GM21737 (cell line): Measurements from ENCODE around the gene PLA2G4E.
A peak's percentile ranks its signal among the peaks of the same experiment; 100 is the strongest.

Source experiments
- ATAC-seq: cut with Tn5 transposase; IDR thresholded peaks from one replicate; pipeline ENCODE4 v1.9.1; 2021; ENCODE audit warnings: mild to moderate bottlenecking, moderate library complexity; ENCODE audit not compliant: unreplicated experiment

PLA2G4E gene

DNA sequence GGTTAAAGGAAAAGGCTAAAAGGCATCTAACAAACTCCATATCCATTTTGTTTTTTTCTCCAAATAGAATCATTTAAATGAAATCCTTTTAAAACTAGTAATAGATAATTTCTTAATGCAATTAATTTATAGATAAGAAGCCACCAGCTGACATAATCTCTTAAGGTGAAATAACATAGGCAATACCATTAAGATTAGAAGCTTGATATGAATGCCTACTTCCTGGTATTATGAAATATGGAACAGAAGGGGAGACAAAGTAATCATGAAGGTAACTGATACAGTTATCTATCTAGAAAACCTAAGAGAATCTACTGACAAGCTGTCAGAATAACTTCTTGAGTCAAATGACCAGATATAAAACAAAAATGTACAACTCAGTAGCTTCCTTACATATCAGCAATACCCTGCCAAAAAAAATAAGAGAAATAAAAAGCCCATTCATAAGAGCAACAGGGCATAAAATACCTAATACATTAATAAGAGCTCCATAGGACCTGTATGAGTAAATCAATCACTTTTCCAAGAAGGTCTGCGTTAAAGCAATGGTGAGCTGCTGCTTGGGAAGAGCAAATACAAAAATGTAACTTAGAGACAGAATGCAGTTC lies 59.1 kb downstream of the PLA2G4E start:
- ATAC-seq, result no peak

DNA sequence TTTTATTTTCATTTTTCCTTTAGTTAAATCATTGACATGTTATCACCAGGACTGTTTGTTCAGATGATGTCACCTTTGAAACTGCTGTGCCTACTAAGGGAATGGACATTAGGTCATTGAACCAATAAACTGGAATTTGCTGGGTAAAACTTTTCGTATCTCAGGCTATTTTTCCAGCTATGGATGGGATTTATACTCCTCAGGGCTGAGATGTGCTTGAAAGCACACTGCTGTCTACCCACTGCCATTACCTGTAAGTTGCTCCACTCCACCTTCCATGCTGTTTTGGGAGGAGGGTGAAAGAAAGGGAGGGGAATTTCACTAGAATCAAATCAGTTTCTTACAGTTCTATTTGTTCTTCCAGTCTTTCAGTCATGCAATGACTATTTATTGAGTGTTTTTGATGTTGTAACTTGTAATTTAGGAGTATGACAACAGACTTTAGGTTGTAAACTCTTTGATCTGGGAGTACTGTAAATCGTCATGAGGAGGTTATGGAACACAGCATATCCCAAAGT lies 59.8 kb downstream of the PLA2G4E start:
- no peak for ATAC-seq

DNA sequence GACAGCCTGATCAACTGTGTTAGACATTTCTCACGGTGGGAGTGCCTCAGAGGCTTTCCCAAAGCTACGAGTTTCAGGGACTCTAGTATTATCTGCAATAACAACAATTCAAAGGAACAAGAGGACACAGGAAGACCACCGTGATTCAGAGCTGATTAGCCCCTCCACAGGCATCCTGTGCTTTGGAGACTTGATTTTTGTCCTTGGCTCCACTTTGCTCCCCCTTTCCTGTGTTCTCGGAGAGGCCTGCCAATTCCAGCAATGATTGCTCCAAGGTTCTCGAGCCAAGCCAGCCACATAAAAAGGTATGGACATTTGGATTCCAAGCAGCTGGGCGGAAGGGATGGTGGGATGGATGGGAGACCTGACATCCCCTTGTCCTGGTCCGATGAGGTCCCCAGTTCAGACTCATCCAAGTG lies 62.8 kb downstream of the PLA2G4E start:
- no peak for ATAC-seq

DNA sequence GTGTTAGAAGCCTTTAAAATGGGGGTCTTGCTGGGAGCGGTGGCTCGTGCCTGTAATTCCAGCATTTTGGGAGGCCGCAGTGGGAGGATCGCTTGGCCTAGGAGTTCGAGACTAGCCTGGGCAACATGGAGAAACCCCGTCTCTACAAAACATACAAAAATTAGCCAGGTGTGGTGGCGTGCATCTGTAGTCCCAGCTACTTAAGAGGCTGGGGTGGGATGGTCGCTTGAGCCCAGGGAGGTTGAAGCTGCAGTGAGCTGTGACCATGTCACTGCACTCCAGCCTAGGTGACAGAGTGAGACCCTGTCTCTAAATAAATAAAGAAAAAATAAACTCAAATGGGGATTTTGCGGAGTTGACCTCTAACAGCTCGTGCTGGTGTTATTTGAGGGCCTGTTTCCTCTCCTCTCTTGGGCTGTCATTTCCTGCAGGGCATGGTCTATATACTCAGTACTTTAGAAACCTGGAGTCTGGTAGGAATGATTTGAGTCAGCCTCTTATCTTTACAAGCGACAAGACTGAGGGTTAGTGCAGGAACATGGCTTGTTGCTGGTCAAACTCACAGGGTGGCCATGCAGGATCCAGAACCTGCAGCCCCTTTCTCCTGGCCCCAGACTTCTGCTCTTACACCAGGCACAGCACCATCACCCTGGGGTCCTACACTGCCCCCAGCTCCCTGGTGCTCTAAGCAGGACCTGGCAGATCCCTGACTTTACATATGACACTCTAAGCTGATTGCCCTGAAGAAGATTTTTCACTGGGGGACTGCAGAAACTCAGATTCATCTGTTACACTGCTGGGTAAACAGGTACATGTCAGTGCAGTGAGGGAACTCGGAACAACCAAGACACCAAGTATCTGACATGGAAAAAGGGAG lies 63.6 kb downstream of the PLA2G4E start:
- peak; percentile 73 for ATAC-seq

DNA sequence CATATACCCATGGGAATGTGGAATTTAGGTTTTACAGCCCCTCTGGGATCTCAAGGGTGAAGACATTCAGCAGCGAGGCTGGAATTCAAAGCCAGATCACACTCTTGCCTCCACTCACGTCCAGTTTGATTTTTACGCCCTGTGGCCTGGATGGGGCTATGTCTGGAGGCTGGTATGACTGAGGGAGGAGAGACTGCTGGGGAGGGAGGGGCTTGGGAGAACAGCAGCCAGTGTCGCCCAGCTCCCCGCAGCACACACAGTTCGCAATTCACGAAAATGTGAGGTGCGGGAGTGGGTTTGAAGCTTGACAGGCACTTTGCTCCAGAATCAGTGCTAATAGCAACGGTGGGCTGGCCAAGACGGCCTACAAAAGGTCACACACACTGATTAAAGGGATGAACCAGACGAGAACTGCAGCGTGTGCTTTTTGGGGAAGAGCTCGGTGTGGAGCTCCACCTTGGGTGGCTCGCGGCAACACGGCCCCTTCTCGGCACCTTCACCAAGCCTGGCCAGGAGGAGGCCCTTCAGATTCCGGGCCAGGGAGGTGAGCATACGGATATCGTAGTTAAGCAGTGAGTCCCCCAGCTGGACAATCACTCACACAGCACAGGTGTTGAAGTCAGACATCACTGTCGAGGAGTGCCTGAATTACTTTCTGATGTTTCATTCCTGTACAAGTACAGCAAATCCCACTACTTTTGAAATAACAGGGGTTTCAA lies 64.9 kb downstream of the PLA2G4E start:
- no peak for ATAC-seq

DNA sequence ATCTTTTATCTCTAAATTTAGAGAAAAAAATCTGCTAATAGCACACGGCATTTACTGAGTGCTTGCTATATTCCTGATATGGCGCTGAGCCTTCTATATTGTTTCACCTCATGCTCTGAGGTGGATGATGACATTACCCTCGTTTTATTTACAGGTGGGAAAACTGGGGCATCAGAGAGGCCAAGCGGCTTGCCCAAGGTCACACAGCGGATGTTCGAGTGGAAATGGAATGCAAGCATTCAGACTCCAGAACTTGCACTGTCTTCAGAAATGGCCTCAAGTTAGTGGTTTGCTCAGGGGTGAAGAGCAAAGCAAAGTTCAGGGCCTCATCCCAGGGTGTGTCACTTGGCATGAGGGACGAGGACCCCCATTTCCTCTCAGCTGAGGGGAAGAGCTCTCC lies 65.7 kb downstream of the PLA2G4E start:
- no peak for ATAC-seq

DNA sequence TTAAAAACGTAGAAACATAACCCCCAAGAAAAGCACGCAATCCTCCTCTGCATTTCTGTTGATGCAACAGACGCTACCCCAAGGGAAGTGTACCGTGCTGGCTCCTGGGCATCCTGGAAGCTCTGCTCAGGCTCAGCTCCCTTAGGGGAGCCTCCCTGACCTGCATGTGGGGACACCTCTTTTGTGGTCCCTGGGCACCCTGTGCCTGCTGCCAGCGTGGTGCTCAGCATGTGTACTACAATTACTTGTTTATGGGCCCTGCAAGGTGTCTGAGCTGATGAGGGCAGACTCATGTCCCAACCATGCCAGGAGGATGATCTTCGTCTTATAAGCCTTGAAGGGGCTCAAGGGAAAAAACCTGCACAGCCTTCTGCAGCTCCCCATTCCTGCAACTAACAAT lies 66.8 kb downstream of the PLA2G4E start:
- no peak for ATAC-seq

DNA sequence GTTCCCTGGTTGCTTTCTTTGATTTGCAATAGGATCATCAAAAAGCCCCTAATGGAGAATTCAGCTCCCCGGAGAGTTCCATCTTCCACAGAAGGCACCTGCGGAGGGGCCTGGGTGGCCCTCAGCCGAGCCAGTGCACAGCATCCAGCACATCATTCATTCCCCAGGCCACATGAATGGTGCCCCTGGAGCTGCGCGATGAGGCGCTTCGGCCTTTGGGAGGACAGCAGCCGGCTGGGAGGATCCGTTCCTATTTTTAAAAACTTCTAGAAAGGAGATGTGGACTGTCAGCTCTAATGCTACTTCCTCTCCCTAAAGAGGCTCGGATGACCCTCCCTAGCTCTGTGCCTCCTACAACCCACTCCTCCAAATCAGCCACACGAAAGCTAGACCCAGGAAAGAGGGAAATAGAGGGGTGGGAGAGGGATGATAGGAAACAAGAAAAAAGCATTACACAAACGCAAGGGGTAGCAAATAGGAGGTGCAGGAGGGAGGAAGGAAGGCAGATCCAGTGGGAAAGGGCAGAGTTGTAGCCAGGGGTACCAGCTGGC lies 68.8 kb downstream of the PLA2G4E start:
- no peak for ATAC-seq

DNA sequence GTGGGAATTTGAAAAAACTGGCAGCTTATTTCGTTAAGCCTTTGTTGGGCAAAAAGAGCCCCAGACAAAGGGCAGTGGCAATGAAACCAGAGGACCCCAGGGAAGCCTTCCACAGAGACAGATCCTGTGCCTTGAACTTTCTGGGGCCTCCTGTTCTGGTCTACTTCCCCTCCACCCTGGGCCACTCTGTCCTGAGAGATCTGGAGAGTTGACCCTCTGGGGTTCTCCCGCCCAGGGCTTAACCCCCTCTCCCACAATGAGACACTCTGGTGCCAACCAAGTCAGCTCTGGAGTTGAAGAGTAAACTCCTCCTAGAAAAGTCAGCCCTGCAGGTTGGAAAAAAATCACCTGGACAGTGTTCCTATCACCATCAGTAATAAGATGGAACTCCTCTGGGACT lies 69.3 kb downstream of the PLA2G4E start:
- no peak for ATAC-seq

DNA sequence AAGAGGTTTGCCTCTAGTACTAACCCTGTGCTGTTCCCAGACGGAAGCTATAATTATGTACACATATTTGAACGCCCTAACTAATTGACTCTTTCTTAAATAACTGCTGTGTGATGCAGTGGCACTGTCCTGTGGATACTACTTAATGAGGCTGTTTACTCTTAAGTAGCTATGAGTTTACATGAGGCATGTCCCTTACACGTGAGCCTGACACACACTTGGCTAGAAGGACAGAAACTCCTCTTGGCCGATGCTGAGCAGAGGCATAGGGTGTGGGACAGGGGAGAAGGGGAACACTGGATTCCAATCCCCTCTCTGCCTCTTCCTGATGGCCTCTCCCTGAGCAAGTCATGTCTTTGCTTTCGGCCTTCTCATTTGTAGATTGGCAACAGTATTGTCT lies 70.4 kb downstream of the PLA2G4E start:
- ATAC-seq, result no peak

DNA sequence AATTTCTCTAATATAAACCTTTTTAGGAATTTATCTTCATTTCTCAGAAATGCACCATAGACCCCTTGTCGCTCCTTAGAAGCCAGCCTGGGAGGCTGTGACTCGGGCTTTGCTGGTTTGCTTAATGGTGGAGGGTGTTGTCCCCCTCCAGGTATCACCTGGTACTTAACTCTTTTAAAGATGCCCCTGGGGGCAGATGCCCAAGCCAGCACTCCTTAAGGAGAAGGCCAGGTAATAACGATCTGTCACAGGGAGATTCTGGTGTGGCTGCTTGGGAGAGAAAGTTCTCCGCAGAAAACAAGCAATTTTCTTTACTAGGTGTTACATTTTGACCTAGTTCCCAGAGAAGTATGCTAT lies 70.7 kb downstream of the PLA2G4E start:
- no peak for ATAC-seq

DNA sequence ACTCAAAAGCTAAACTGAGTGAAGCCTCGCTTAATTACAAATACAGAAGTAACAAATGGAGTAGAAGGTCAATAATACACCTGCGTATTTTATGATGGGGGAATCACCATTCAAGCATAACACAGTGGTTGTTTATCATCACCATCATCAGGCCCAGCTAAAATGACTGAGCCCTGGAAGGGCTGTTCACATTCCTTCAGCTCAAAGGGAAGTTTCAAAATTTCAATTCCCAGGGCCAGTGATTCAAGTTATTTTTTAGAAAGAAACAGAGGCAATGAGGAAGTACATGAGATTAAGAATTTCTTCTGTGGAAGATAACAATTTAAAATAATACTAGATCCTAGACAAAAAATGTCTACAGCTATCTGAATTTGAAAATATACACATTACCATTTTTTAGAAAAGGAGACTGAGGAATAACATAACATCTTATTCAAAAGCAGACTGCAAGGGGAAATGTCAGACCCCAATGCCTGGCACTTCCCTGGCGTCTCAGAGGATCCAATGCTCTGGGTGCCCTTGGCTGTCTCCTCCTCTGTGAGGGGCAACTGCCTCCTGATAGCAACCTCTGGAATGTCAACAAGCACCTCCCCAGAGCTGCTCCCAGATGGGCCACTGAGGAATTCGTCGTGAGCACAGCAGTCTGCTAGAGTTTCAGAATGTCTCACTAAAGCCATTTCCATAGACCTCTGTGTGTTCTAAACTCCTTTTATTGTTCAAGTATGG lies 71.3 kb downstream of the PLA2G4E start:
- ATAC-seq, result no peak

DNA sequence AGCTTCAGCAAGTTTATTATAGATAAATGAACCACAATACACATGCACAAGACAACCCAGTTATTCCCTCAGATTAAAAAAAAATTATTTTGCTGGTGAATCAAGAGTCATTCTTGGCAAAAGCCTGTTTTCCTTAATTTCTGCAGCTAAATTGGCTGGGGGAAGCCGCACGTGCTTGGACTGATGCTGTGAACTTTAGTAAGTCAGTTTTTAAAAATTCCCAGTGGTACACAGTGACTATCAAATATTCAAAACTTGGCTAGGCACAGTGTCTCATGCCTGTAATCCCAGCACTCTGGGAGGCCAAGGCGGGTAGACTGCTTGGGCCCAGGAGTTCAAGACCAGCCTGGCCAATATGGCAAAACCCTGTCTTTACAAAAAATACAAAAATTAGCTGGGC lies 72.4 kb downstream of the PLA2G4E start:
- ATAC-seq, result no peak

DNA sequence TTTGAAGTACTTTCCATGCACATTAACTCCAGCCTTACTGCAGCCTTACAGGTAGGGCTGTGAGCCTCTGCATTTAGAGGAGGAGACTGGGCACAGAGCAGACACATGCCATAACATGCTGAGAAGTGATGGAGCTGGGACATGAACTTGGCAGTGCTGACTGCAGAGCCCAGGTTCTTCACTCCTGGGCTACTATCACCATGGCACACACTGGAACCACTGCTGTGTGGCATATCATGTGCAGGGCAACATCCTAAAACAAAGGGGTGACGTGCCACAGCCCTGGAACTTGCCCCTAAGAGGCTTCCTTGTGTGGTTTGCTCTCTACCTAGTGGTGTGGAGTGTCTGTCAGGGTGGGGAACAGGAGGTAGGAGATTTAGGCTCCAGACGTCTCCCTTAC lies 73.9 kb downstream of the PLA2G4E start:
- ATAC-seq, result no peak

DNA sequence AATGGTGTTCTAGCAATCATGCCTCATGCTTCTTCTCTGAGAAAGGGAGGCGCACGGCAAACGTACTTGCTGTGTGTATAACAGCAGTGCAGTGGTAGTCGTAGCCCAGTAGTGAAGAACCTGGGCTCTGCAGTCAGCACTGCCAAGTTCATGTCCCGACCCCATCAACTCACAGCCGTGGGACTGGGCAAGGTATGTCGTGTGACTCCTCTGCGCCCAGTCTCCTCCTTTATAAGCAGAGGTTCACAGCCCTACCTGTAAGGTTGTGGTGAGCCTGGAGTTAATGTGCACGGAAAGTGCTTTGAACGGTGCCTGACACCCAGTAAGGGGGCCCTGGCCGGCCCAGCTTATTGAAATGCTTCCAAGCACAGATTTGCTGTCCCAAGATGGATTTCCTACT lies 75.1 kb downstream of the PLA2G4E start:
- no peak for ATAC-seq

DNA sequence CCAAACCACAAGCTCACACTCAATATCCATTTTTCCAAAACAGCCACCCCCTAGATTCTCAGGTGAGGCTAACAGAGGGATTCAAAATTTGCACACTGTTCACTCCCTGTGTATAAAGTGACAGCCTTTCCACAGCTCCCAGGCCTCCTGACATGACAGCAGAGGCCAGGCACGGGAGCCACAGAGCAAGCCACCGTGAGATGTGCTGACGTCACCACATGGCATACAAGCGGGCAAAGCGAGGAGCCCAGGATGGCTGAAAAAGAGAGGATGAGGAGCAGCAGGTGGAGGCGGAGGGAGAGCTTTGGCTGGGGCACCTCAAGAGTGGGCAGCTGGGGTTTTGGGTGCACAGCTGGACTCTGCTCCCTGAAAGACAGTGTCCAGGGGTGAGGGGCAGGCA lies 75.6 kb downstream of the PLA2G4E start:
- ATAC-seq, result no peak

DNA sequence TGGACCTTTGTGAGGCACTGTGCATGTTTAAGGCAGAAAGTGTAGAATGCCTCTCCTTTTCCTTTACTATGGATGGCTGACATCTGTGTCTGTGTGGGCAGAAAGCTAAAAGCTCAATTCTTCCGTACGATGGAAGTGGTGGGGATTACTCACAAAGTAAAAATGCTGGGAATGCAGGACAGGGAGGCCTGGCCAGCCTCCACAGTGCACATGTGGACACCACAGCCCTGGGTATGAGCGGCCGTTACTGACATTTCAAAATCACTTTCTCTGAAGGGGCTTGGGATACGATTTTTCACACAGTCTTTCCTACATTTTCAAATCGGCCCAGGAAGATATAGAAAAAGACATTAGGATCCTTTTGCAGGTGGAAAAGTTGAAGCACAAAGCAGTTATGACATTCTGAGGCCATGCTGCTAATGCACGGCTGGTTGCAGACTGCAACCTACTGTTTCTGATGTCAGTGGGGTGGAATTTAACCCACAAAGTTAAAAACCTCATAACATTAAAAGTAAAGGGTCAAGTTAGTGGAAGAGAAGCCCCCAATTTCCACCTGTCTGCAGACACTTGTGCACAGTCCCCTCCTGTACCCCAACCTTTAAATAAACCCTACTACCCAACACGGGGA lies 76.4 kb downstream of the PLA2G4E start:
- no peak for ATAC-seq

DNA sequence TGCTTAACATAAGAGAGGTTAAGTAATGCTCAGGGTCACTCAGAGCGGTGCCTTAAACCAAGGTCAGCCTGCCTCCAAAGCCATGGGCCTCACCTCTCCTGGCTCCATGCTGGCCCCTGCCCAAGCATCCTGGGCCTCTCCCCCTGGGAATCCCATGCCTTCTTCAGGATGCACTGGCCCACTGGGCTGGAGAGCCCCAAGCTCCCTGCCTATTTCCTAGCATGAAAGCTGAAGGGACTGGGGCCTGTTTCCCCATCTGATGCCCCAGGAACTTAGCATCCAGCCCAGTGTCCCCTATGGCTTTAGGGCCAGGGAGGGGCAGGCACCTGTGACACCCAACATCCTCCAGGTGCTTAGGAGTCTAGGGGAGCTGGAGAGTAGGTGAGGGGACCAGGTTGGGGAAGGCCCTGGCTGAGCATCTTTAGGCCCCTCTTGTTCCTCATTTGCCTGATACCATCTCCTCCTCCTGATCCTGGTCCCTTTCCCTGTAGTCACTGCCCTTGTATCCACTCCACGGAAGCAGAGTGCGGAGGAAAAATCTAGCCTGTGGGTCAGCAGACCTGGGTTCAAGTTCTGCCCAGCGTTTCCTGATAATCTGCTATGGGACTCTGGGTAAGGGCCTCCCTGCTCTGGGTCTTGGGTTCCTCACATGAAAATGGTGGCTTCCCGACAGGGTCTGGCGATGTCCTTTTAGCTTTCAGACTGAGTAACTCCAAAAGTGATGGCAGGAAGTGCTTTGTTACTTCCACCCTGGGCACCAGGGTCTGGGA lies 77.1 kb downstream of the PLA2G4E start:
- ATAC-seq, result no peak

DNA sequence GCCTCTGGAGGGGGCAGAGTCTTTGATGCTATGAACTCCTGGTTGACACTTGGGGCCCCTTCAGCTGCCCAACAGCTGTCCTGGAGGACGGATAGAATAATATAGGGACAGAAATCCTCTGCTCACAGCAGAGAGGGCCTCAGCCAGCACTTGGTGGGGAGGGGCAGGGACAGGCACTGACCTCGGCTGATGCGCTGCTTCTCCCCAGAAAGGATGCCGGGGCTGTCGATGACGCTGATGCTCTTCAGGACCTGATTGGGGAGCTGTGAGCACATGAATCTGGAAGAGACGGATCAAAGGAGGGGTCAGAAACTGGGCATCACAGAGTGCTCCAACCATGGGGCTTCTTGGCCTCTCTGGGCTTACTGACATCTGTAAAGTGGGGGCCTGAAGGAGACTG lies 78.0 kb downstream of the PLA2G4E start:
- ATAC-seq, result no peak
